G401 (cell line): ENCODE measurements around the gene ZNF319. TPM values are rescaled to one million over a fixed set of nuclear protein-coding genes. Genes with fewer than 3 reads are reported as not detected.

Experiments
- DNase-seq: peaks from one replicate; pipeline ENCODE4 v3.0.0-alpha.2; 2015; ENCODE audit warnings: low spot score
- in situ Hi-C: cut with HindIII; loops from 2 replicates; pipeline ENCODE4 v1.10.0; 2016; ENCODE audit warnings: low sequenced_read_pairs, mixed read lengths
- total RNA-seq: library from RNA; depleted of rRNA; stranded (reverse); fragments of >200 nt; shearing (Covaris generic); gene quantifications from 2 replicates; pipeline ENCODE4 v1.2.3, GENCODE V29; 2014

The ZNF319 gene
- total RNA-seq, 1 experiment from 2014 or later: 2.0 TPM

DNA sequence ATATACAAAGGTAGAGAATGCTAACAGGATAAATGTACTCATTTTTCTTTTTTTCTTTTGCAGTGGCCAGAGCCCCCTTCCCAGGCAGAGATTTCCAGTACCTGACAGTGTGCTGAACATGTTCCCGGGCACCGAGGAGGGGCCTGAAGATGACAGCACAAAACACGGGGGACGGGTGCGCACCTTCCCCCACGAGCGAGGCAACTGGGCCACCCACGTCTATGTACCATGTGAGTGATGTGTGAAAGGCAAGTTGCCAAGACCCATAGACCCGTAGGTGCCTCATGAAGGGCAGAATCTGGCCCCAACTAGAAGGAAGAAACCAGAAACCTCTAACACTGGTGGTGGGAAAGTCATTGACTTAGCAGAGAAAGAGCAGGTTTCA is 1.9 kb upstream of the ZNF319 start:
- in situ Hi-C loops: no loop called here
- DNase-seq: no peak

DNA sequence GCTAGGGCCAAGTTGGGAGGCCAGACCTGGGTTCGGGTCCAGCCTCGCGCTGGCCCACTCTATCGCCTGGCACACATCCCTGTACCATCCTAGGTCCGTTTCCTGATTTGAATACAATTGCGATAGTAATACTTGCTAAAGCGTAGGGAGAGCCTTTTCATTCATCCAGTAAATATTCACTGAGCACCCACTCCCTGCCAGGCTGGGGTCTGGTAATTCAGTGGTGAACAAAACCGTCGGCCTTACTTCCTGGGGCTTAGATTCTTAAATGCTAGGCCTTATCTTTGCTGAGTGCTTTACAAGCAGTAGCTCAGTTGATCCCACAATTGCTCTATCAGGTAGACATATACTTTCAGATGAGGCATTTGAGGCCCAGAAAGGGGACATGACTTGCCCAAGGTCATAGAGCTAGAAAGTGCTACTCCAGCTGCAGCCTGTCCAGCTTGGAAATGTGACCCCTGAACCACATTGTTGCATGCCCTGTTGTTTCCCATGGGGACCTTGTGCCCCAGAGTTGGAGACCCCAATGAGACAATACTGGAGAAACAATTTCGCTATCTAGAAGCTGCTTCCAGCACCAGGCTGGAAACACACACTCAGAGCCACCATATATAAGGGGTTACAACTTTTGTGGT is 1.4 kb upstream of the ZNF319 start:
- no peak for DNase-seq

DNA sequence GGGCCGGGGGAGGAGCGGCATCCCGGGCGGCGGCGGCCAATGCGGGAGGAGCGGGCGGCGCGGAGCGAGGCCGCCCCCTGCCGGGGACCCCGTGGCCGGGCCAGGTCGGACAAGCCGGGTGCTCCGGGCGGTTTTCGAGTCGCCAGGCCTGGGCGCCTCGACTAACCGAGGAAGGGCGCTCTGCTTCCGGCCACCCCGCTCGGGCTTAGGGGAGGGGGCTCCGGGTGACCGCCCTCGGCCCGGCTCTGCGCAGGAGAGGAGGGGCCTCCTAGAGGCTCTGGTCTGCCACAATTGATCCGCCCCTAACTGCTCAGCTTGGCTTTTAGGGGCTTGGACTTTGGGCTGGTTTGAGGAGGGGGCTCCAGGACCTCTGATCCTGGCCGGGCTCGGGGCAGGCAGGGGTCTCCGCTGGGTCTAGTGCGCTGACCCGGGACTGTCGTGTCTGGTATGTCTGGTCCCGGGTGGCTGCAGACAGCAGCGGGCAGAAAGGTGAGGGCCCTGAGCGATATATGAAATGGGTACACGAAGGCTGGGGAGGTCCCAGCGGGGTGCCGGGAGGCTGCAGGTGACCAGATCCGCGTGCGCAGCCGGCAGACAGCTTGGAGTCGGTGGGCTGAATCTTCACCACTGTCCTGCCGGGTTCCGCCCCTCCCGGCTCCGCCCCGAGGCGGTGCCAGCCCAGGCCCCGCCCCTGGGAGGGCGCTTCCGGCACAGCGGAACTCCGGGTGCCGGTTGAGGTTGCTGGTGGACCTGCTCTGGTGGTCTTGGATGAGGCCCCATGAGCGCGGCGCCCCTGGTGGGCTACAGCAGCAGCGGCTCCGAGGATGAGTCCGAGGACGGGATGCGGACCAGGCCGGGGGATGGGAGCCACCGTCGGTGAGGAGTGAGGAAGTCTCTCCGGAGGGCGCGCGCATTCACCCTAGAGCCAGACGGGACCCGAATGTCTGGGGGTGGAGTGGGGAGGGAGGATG is 519 bp upstream of the ZNF319 start, which contains the start of gene USB1:
Gene USB1, plus strand, starts transcription at position 702 of the 971 bp plus-strand sequence. Its CDS starts 77 bp downstream, at position 779.
- in situ Hi-C loops: no loop called here
- DNase-seq: peak; percentile 79

More for the DNA sequence above, 1.4 kb upstream of the ZNF319 start:
- in situ Hi-C loops: no loop called here

DNA sequence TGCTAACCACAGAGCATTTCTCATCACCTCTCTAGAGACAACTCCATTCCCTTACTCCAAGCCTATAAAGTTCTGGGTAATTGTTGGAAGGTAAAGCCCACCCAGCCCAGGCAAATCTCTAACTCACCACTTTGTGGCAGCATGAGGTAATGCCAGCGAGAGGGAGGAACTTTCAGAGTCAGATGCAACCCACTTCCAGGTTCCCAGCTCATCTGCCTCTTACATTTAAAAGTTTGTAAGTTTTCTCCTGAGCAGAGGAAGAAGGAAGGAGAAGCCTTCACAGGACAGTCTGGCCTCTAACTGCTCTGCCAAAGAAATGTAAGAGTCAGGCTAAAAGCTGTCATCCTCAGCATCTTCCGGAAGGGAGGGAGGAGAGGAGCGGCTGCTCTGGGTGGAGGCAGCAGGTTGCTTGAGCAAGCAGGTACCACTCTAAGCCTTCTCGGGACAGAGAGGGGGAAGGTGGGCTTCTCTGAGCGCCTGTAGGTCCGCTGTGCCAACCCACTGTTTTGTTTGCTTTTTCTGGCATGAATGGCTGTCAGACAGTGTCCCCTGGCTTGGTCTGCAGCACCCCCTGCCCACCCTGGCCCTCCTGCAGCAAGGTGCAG is 1.0 kb downstream of the ZNF319 start:
- DNase-seq: peak; percentile 43
- in situ Hi-C loops: no loop called here

DNA sequence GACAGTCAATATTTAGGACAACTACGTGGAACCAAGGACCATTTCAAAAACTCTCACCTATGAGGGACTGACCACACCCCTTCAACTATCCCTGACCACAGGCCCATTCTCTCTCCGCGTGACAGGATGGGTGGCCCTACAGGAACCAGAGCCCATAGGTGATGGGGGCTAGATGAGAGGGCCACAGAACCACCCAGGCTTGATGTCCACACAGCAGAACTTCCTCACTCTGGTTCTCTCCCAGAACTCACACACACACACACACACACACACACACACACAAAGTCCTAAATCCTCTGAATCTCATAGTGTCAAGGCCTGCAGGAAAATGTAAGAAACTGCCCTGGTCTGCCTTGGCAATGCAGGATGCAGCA is 1.5 kb downstream of the ZNF319 start:
- in situ Hi-C loops: no loop called here
- DNase-seq: no peak

DNA sequence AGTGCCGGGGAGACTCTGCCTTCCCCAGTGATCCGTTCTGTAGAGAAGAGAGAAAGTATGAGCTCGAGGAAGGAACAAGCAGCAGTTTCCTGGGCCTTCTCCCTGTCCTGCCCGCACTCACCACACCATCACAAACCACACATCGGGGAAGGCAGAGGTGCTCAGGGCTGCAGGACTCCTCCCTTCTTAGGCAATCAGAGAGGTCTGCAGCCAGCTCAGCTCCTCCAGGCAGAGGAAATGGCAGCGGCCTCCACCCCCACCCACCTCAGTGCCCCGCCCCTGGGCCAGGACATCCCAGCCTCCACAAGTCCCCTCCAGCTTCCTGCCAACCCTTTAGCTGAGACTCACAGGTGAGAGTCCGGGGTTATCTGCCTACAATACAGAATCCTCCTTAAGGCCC is 2.0 kb downstream of the ZNF319 start:
- in situ Hi-C loops: no loop called here
- DNase-seq: no peak

DNA sequence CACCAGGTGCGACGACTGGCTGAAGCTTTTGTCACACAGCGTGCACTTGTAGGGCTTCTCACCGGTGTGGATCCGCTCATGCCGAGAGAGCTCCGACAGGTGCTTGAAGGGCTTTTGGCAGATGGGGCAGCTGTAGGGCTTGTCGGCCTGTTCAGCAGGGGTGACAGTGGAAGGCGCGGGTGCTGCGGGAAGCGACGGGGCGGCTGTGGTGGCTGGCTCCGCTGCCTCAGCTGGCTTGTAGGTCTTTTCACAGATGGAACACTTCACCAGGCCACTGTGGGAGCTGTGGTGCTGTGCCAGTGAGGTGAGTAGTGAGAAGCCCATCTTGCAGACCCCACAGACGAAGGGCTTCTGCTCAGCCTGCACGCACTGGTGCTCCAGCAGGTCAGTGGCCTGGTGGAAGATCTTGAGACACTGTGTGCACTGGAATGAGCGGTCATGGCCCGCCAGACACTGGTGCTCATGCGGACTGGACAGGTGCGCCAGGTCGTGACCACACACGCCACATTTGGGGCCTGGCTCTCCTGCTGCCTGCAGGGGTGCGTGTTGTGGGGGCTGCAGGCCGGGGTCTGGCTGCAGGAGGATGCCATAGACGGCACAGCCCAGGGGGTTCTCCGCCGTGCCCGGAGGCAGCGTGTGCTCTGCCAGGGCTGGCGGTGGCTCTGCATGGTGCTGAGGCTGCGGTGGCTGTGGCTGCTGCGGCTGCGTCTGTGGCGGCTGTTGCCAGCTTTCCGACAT is 2.8 kb downstream of the ZNF319 start:
- in situ Hi-C loops: no loop called here
- no peak for DNase-seq

DNA sequence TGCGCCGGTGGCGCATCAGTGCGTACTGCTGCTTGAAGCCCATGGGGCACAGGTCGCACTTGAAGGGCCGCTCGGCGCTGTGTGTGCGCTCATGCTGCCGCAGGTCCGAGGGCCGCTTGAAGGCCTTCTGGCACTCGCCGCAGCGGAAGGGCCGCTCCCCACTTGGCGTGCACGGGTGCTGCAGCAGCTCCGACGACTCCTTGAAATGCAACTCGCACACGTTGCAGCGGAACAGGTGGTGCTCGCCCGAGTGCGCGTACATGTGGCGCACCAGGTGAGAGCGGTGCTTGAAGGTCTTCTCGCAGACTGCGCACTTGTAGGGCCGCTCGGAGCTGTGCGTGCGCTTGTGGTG is 3.3 kb downstream of the ZNF319 start:
- in situ Hi-C loops: no loop called here
- DNase-seq: no peak

DNA sequence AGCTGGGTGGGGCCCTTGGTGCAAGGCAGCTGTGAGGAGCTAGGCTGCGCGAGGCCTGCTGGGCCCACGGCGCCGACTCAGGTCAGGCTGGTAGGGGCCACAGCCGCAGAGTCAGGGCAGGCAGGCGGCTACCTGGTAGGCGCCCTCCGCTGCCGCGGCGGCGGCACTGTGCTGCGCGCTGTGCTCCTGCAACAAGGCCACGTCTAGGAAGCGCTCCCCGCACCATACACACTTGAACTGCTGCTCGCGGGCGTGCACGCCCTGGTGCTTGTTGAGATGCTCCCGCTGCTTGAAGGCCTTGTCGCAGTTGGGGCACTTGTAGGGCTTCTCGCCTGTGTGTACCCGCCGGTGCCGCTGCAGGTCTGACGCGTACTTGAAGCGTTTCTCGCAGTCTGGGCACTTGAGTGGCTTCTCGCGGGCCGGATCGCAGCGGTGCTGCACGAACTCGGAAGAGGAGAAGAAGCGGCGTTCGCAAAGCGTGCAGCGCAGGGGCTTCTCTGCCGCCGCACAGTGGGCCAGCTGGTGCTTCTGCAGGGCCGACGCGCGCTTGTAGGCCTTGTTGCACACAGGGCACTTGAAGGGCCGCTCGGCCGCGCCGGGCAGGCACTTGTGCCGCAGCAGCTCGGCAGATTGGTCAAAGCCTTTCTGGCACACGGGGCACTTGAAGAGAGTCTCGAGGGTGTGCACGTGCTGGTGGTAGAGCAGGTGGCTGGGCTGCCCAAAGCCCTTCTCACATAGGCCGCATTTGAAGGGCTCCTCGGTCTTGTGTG is 3.9 kb downstream of the ZNF319 start:
- in situ Hi-C loops: no loop called here
- DNase-seq: no peak

DNA sequence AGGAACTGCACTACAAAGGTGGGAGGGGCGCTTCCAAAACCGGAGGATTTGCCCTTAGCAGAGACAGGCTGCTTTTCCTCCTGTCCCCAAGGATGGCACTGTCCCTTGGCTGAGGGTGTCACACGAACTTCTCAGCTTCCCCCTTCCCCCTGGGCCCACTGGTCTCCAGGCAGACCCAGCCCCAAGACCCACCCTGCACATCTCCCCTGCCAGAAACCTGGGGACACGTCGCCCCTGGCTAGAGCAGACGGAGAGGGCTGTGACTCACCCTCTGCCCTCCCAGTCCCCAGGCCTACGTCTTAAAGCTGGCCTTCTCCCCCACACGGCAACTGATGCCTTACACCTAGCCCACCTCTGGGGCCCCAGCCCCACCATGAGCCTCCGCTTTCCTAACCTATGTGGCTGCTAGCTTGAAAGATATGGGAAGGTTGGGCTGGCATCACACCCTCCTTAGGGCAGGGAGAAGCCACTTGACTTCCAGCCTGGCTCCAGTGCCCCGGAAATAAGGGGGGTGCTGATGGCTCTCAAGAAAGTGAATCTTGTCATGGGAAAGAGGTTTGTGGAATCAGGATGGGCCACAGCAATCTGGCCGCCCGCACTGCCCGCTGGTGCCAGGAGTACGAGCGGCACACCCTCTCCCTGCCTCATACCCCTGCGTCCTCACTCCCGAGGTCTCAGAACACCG is 4.6 kb downstream of the ZNF319 start:
- in situ Hi-C loops: no loop called here
- DNase-seq: no peak

DNA sequence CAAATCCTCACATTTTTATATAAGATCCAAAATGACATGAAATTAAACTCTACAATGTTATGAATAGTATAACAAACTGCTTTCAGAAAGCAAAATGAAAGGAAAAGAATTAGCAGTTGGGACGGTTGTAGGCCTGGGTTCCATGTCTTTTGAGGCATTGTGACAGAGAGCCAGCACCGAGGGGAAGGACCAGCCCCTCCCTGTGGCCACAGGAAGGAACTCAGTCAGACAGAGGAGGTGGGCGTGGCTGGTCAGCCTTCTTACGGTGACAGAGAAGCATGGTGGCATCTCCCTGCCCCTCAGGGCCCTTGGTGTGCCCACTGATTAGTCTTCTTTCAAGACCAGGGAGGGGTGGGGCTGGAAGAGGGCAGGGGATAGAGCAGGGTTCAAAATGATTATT is 5.7 kb downstream of the ZNF319 start:
- in situ Hi-C loops: no loop called here
- DNase-seq: peak; percentile 19

DNA sequence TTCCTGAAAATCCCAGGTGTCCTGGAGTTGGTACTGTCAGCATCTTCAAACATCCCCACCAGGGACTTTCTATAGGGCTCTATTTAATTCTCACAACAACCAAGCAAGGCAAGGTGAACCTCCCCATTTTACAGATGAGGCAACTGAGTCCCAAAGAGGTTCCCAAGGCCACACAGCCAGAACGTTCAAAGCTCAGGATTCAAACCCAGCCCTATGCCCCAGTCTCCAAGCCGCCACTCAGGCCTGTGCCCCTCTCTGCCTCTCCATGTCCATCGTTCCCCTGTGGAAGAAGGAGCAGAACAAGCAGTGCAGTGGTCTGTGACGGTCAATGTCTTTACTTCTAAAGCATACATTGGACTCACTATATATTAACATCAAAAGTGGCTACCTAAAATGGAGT is 6.1 kb downstream of the ZNF319 start:
- in situ Hi-C loops: no loop called here
- no peak for DNase-seq

DNA sequence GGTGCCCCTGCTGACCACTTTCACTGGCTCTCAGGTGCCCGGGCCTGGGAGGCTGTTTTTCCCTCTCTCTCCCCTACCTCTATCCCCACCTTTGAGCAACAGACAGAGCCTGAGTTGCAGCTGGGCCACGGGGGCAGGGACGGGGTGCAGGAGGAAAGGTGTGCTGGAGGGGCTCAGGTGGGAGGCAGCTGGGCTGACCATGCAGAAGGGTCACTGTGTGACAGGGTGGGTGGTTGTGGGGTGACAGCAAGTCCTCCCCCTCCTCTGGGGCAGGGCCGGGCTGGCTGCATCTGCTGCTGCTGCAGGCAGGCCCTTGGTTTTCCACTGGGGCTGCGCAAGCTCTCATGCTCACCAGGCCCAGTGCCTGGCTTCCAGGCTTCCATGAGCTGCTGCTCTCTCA is 6.6 kb downstream of the ZNF319 start:
- no peak for DNase-seq
- in situ Hi-C loops: no loop called here

DNA sequence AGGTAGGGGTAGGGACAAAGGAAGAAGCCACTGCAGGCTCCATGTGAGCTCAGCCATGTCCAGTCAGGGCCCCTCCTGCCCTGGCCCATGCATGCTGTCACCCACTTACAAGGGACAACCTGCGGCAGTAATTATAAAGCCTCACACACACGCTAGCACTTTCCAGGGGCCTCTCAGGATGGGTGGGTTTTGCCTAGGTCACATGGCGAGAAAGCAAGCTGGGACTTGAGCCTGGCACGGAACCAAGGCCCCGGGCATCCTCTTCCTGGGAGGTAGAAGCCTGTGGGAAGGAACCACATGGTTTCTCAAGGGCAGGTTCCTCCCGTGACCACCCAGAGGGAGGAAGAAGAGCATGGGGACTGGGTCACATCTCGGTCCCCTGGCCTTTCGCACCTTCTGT is 7.0 kb downstream of the ZNF319 start:
- no peak for DNase-seq
- in situ Hi-C loops: no loop called here

DNA sequence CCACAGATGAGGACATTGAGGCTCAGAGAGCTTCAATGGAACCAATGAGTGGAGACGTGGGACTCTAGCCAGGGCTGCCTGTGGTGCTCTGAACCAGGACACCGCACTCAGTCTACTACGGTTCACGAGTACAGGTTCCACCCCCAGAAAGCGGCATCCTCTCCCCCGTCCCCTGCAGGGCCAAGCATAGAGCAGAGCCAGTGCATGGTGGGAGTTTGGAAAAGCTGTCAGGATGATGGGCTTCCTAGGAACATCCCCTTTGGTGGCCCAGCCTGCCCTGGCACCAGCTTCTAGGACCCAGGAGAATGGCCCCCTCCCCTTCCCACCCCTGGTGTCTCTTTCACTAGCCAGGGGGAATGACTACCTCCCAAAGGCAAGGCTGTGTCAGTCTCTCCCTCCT is 8.4 kb downstream of the ZNF319 start:
- in situ Hi-C loops: no loop called here
- DNase-seq: no peak

DNA sequence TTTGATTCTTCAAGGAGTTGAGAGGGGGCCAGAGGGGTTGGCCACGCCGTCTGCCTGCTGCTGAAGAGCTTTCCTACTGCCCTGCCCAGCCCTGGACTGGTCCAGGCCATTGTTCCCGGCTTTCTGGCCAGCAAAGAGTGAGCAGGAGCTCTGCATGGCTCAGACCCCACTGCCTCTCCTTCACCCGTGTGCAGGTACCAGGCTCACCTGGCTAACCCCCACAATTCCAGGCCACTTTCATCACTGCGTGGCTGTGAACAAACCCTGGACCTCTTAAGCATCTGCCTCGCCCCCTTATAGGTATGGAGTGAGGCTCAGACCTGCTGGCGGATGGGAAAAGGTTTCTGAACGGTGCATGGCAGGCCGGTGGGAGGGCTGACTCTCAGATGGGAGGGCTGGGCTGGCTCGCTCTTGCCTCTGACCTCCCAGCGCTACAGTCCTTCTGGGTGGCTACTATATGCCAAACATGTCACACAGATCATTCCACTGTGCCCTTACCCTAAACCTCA is 8.9 kb downstream of the ZNF319 start:
- in situ Hi-C loops: no loop called here
- DNase-seq: no peak

DNA sequence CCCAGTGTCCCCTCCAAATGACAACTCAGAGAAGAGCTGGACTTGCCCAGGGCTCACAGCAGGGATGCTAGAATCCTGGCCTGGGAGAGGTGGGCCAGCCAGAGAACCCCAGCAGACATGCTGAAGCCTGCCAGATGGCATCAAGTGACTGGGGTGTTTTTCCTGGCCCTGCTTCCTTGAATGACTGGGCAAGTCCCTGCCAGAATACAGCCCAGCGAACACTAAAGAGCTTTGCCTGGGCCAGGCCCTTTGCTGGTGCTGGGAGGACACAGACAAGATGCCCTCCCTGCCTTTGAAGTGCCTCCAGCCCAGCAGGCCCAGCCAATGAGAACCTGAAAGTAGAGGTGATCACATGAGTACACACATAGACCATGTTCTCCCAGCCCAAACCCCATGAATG is 11.5 kb downstream of the ZNF319 start:
- in situ Hi-C loops: loop anchor here (5.0 kb wide), 1 partner anchor 107 kb away; no protein-coding TSS in a partner anchor
- peak; percentile 57 for DNase-seq
